GM12878 (cell line): ENCODE results near the gene KIF2C.

Source experiments
- MAX ChIP-seq: IDR thresholded peaks from 2 replicates; pipeline ENCODE4 v1.6.1; 2012; ENCODE audit warnings: low read depth, low read length, improper control_type of control experiment
- TF ChIP-seq, protein P1 (sequence below), 3 experiments: IDR thresholded peaks in 2 of 3; conservative IDR thresholded peaks in 1 of 3; 2 replicates each; pipeline ENCODE4 v1.5.1; 2011; ENCODE audit warnings: low read depth in 3 of 3, low read length in 3 of 3, mild to moderate bottlenecking in 3 of 3, control low read depth in 2 of 3, moderate library complexity in 2 of 3, inconsistent platforms in 1 of 3, mixed read lengths in 1 of 3; ENCODE audit not compliant: control insufficient read depth in 2 of 3, insufficient read depth in 1 of 3; ENCODE audit errors: extremely low read depth in 1 of 3

DNA sequence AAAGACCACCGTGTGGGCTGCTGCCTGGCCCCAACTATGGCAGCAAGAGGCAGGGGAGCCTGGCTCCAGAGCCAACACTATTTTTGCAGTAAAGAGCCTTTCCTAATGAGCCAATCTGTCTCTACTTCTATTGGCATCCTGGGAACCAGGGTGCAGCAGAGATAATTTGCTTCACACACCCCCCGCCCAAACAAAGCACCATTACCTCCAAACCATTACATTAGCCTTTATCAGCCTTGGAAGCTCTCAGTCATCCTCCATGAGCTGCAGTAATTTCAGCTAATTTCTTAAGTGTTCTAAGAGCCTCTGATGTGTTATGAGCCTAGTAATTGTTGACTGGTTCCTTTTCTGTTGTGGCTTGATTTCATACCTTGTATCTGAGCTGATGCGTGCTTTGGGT, 43.5 kb upstream of the KIF2C start:
- TF ChIP-seq, protein P1, sequence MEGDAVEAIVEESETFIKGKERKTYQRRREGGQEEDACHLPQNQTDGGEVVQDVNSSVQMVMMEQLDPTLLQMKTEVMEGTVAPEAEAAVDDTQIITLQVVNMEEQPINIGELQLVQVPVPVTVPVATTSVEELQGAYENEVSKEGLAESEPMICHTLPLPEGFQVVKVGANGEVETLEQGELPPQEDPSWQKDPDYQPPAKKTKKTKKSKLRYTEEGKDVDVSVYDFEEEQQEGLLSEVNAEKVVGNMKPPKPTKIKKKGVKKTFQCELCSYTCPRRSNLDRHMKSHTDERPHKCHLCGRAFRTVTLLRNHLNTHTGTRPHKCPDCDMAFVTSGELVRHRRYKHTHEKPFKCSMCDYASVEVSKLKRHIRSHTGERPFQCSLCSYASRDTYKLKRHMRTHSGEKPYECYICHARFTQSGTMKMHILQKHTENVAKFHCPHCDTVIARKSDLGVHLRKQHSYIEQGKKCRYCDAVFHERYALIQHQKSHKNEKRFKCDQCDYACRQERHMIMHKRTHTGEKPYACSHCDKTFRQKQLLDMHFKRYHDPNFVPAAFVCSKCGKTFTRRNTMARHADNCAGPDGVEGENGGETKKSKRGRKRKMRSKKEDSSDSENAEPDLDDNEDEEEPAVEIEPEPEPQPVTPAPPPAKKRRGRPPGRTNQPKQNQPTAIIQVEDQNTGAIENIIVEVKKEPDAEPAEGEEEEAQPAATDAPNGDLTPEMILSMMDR (IDR thresholded peaks at IDR 0.05 in 2 of 3, conservative IDR thresholded peaks at IDR 0.05 in 1 of 3; ENCODE audit: control insufficient read depth in 2 of 3, extremely low read depth in 1 of 3, insufficient read depth in 1 of 3, low read depth in 3 of 3, low read length in 3 of 3) = no peak
- no peak for TF ChIP-seq MAX
